Karpas-422 (cell line): Measurements from ENCODE around the gene KIAA0825. TPM values are rescaled to one million over a fixed set of nuclear protein-coding genes. Genes with fewer than 3 reads are reported as not detected.
A peak's percentile ranks its signal among the peaks of the same experiment; 100 is the strongest.
"Not testable (repeated sequence)": the region's sequence is repeated elsewhere in the genome, so short reads cannot be mapped to it uniquely, and the experiment has no call there.

Experiments
- DNase-seq: peaks from one replicate; pipeline ENCODE4 v3.0.0-alpha.2; 2015
- H2AFZ ChIP-seq: fragments of 200-600 bp; sonication (generic); 2 replicates; pipeline ENCODE4 v1.6.1; 2014; ENCODE audit warnings: antibody characterized with exemption, low read length, mixed read lengths
- H3K27ac ChIP-seq: fragments of 200-600 bp; sonication (generic); 2 replicates; pipeline ENCODE4 v1.5.1; 2014; ENCODE audit warnings: mild to moderate bottlenecking, low read length, moderate library complexity
- H3K27me3 ChIP-seq: fragments of 200-600 bp; sonication (generic); 2 replicates; pipeline ENCODE4 v1.6.1; 2014; ENCODE audit warnings: low read length, mixed read lengths
- H3K36me3 ChIP-seq: fragments of 200-600 bp; sonication (generic); 2 replicates; pipeline ENCODE4 v1.6.1; 2014; ENCODE audit warnings: low read length, mixed read lengths; ENCODE audit not compliant: insufficient read depth
- H3K4me1 ChIP-seq: fragments of 200-600 bp; sonication (generic); 2 replicates; pipeline ENCODE4 v1.6.1; 2014; ENCODE audit warnings: mild to moderate bottlenecking, low read length, mixed read lengths
- H3K4me2 ChIP-seq: fragments of 200-600 bp; sonication (generic); 2 replicates; pipeline ENCODE4 v1.6.1; 2014; ENCODE audit warnings: low read length, low read depth, mild to moderate bottlenecking; ENCODE audit not compliant: poor library complexity, severe bottlenecking
- H3K4me3 ChIP-seq: fragments of 200-600 bp; sonication (generic); 2 replicates; pipeline ENCODE4 v1.5.1; 2014; ENCODE audit warnings: mild to moderate bottlenecking, antibody characterized with exemption, low read length, mixed read lengths
- H3K79me2 ChIP-seq: fragments of 200-600 bp; sonication (generic); 2 replicates; pipeline ENCODE4 v1.6.1; 2014; ENCODE audit warnings: mild to moderate bottlenecking, low read length, mixed read lengths
- H3K9ac ChIP-seq: fragments of 200-600 bp; sonication (generic); 2 replicates; pipeline ENCODE4 v1.6.0; 2014; ENCODE audit warnings: low read length
- H3K9me2 ChIP-seq: fragments of 200-600 bp; sonication (generic), shearing (Covaris generic); replicated peaks from 2 replicates; pipeline ENCODE4 v1.6.0; 2014; ENCODE audit warnings: mild to moderate bottlenecking, low read length, moderate library complexity; ENCODE audit not compliant: insufficient read depth
- H3K9me3 ChIP-seq: fragments of 300-700, 200-600 bp; sonication (generic); 2 replicates; pipeline ENCODE4 v1.6.1; 2014; ENCODE audit warnings: low read length, mixed read lengths
- H4K20me1 ChIP-seq: fragments of 200-600 bp; sonication (generic); 2 replicates; pipeline ENCODE4 v1.6.1; 2014; ENCODE audit warnings: mild to moderate bottlenecking, antibody characterized with exemption, low read length, low read depth; ENCODE audit not compliant: insufficient read depth
- total RNA-seq: library from RNA; depleted of rRNA; stranded (reverse); fragments of >200 nt; shearing (Covaris generic); gene quantifications from 2 replicates; pipeline ENCODE4 v1.2.3, GENCODE V29; 2014; ENCODE audit warnings: low replicate concordance

Gene KIAA0825
- total RNA-seq, 1 experiment from 2014 or later, result 2.0 TPM

DNA sequence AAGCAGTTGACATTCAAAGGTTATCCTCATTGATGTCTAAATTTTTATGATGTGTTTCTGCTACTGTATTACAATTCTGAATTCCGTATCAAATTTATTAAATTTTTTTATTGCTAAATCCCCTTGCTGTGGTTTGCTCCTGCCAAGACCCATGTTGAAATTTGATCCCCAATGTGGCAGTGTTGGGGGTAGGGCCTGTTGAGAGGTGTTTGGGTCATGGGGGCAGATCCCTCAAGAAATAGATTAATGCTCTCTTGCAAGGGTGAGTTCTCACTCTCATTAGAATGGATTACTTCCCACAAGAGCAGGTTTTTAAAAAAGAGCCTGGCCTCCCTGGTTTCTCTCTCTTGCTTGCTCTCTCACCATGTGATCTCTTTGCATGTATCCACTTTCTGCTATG lies 442.5 kb downstream of the KIAA0825 start:
- Histone ChIP-seq H3K9me3 (no peaks in the 10 kb centered on the region), H3K9me2 (no peaks in the 10 kb centered on the region), H3K36me3 (no peaks in the 10 kb centered on the region), H4K20me1 (no peaks in the 10 kb centered on the region), H3K27me3 (no peaks in the 10 kb centered on the region), H3K27ac (no peak overlapping the region), H2AFZ (no peak overlapping the region), H3K4me2 (no peak overlapping the region), H3K4me1 (no peaks in the 10 kb centered on the region), H3K9ac (no peak overlapping the region), H3K4me3 (no peak overlapping the region), H3K79me2 (no peaks in the 10 kb centered on the region)
- DNase-seq, result no peak

DNA sequence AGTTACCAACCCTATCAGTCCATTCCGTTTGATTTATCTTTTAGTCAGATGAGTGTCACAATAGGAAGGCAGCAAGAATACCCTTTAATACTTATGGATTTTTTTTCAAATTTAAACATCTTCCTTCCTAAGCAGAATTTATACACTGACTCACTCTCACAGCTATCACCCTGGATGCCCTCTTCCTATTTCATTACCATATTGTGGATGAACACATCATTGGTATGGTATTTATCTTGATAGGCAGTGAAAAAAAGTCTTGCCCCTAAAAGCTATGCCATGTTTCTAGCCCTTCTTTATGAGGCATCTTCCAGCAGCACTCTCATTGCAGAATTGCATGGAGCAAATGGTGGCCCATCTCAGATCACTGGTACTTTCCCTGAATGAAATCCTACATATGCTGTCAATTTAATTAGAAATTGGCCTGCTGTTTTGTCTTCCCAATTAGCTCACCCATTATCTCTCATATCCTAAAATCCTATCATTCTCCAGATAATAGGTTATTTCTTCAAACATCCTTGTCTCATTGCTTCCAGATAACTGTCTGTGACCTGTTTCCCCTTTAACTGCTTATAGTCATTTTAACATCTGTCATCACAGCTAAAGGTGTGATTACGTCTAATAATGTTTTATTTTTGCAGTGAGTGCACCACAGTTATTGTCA lies 443.5 kb downstream of the KIAA0825 start:
- Histone ChIP-seq H4K20me1 (no peaks in the 10 kb centered on the region), H2AFZ (no peak overlapping the region), H3K27me3 (no peaks in the 10 kb centered on the region), H3K4me1 (no peaks in the 10 kb centered on the region), H3K4me2 (no peak overlapping the region), H3K9ac (no peak overlapping the region), H3K79me2 (no peaks in the 10 kb centered on the region), H3K9me2 (no peaks in the 10 kb centered on the region), H3K9me3 (no peaks in the 10 kb centered on the region), H3K4me3 (no peak overlapping the region), H3K36me3 (no peaks in the 10 kb centered on the region), H3K27ac (no peak overlapping the region)
- no peak for DNase-seq

DNA sequence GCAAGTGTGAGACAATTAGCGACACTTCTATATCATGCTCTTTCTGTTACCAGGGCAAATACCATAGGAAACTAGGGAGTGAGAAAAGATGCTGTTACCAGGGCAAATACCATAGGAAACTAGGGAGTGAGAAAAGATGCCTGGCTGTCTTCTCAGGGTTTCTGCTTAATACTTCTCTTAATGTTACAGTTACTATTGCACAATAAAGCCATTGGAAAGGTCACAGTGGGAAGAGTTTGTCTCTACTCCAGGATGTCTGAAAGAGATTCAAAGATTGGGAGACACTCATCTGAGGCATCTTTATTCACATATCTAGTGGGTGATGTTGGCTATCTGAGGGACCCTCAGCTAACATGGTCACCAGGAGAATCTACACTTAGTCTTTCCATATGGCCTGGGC lies 445.3 kb downstream of the KIAA0825 start:
- Histone ChIP-seq H2AFZ (no peak overlapping the region), H3K36me3 (no peaks in the 10 kb centered on the region), H3K4me2 (no peak overlapping the region), H3K79me2 (no peaks in the 10 kb centered on the region), H3K4me3 (no peak overlapping the region), H3K27me3 (no peaks in the 10 kb centered on the region), H3K27ac (no peak overlapping the region), H3K9me3 (no peaks in the 10 kb centered on the region), H3K9me2 (no peaks in the 10 kb centered on the region), H3K9ac (no peak overlapping the region), H3K4me1 (no peaks in the 10 kb centered on the region), H4K20me1 (no peaks in the 10 kb centered on the region)
- no peak for DNase-seq

DNA sequence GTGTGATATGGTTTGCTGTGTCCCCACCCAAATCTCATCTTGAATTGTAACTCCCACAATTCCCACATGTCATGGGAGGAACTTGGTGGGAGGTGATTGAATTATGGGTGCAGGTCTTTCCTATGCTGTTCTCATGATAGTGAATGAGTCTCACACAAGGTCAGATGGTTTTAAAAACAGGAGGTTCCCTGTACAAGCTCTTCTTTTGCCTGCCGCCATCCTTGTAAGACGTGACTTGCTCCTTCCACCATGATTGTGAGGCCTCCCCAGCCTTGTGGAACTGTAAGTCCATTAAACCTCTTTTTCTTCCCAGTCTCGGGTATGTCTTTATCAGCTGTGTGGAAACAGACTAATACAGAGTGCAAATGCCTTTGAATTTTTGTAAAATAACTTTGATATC lies 447.3 kb downstream of the KIAA0825 start:
- H3K79me2 ChIP-seq, H3K36me3 ChIP-seq, H3K4me3 ChIP-seq, H3K27ac ChIP-seq, H3K9me3 ChIP-seq, H3K9me2 ChIP-seq, H3K27me3 ChIP-seq, H3K9ac ChIP-seq, H3K4me2 ChIP-seq, H4K20me1 ChIP-seq, H2AFZ ChIP-seq, DNase-seq, H3K4me1 ChIP-seq: not testable (repeated sequence)

- not testable (repeated sequence) for H3K9me2 ChIP-seq, H3K79me2 ChIP-seq, H3K4me1 ChIP-seq, H2AFZ ChIP-seq, H3K4me3 ChIP-seq, H3K27me3 ChIP-seq, DNase-seq, H3K9me3 ChIP-seq, H3K27ac ChIP-seq, H4K20me1 ChIP-seq, H3K9ac ChIP-seq, H3K4me2 ChIP-seq, H3K36me3 ChIP-seq
These were observed 448.2 kb downstream of the KIAA0825 start for GRCh38 chr5:94170158-94170557.

DNA sequence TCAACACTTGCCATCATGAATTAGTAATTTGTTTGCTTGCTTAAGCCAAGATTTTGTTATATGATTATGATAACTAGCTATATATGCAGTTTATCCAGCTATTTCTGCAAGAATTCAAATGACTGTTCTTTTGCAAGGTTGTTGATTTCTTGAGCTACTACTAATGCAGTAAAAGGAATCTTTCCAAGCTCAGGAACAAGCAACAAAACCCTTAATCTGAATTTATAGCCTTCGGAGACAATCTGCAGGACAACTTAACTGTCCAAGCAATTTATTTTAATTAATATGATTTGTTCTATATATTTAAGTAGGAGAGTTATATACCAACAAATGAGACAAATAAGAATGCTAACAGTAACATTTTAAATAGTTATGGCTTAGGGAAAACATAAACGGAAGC lies 450.3 kb downstream of the KIAA0825 start:
- DNase-seq, result no peak
- no peak overlapping the region for H3K9ac ChIP-seq
- H3K79me2 ChIP-seq, result no peaks in the 10 kb centered on the region
- no peaks in the 10 kb centered on the region for H3K9me3 ChIP-seq
- no peaks in the 10 kb centered on the region for H3K4me1 ChIP-seq
- no peaks in the 10 kb centered on the region for H3K27me3 ChIP-seq
- no peak overlapping the region for H3K27ac ChIP-seq
- no peak overlapping the region for H3K4me3 ChIP-seq
- H3K36me3 ChIP-seq, result no peaks in the 10 kb centered on the region
- H3K4me2 ChIP-seq, result no peak overlapping the region
- H2AFZ ChIP-seq, result no peak overlapping the region
- no peaks in the 10 kb centered on the region for H3K9me2 ChIP-seq
- H4K20me1 ChIP-seq, result no peaks in the 10 kb centered on the region

- H3K9me2 ChIP-seq, result no peaks in the 10 kb centered on the region
- no peaks in the 10 kb centered on the region for H4K20me1 ChIP-seq
- no peaks in the 10 kb centered on the region for H3K36me3 ChIP-seq
- no peak overlapping the region for H3K27ac ChIP-seq
- DNase-seq, result no peak
- H3K9ac ChIP-seq, result no peak overlapping the region
- no peak overlapping the region for H3K4me2 ChIP-seq
- H3K4me1 ChIP-seq, result no peaks in the 10 kb centered on the region
- no peaks in the 10 kb centered on the region for H3K9me3 ChIP-seq
- H3K79me2 ChIP-seq, result no peaks in the 10 kb centered on the region
- no peak overlapping the region for H3K4me3 ChIP-seq
- H3K27me3 ChIP-seq, result no peaks in the 10 kb centered on the region
- H2AFZ ChIP-seq, result no peak overlapping the region
These were observed 456.6 kb downstream of the KIAA0825 start for GRCh38 chr5:94161801-94162200.

GRCh38 chr5:94159144-94159543 lies 459.3 kb downstream of the KIAA0825 start:
- Histone ChIP-seq H3K9me2 (no peaks in the 10 kb centered on the region), H3K36me3 (no peaks in the 10 kb centered on the region), H4K20me1 (no peaks in the 10 kb centered on the region), H3K27me3 (no peaks in the 10 kb centered on the region), H3K4me2 (no peak overlapping the region), H3K4me1 (no peaks in the 10 kb centered on the region), H3K79me2 (no peaks in the 10 kb centered on the region), H3K4me3 (no peak overlapping the region), H2AFZ (no peak overlapping the region), H3K9ac (no peak overlapping the region), H3K9me3 (no peaks in the 10 kb centered on the region), H3K27ac (no peak overlapping the region)
- DNase-seq, result peak; percentile 44
